AG04450 (cell line): ENCODE measurements around the gene RPL12. TPM values are rescaled to one million over a fixed set of nuclear protein-coding genes. Genes with fewer than 3 reads are reported as not detected.

Source experiments
- CTCF ChIA-PET: fragments of 300-600, 350-600 bp; formaldehyde crosslinking; extraction: SDS; loops from one replicate; lab custom pipeline; 2022; ENCODE audit warnings: antibody characterized with exemption, inconsistent platforms; lab: Charles Lee
- POLR2A ChIA-PET: fragments of 350-600 bp; formaldehyde crosslinking; extraction: SDS; loops from one replicate; lab custom pipeline; 2021; ENCODE audit warnings: antibody characterized with exemption, inconsistent platforms; lab: Yijun Ruan, JAX
- DNase-seq: peaks from one replicate; pipeline ENCODE4 v3.0.0-alpha.2; 2011; ENCODE audit warnings: low read depth, low spot score
- H3K27ac ChIP-seq: one replicate; pipeline ENCODE4 v1.5.1; 2012; ENCODE audit warnings: low read depth, low read length, control low read depth
- H3K27me3 ChIP-seq: one replicate; pipeline ENCODE4 v1.6.0; 2012; ENCODE audit warnings: low read length; ENCODE audit not compliant: control insufficient read depth, insufficient read depth
- H3K4me3 ChIP-seq: 2 replicates; pipeline ENCODE4 v1.5.1; 2011; ENCODE audit warnings: mild to moderate bottlenecking, low read depth, low read length, control low read depth
- H3K9me3 ChIP-seq: 2 replicates; pipeline ENCODE4 v1.5.1; 2012; ENCODE audit warnings: low read length; ENCODE audit not compliant: control insufficient read depth, insufficient read depth
- CTCF ChIP-seq: IDR thresholded peaks from 2 replicates; pipeline ENCODE4 v1.5.1; 2011; ENCODE audit warnings: low read depth, low read length, control low read depth, inconsistent platforms
- polyA plus RNA-seq: library from polyadenylated mRNA; depleted of rRNA; stranded (reverse); fragments of >200 nt; gene quantifications from 2 replicates; pipeline ENCODE4 v1.2.3, GENCODE V29; 2011

Gene RPL12
- polyA plus RNA-seq, 1 experiment: 2,379 TPM

GRCh38 chr9:127446713-127447415 lies 4.3 kb downstream of the RPL12 start:
- no peak for DNase-seq
- no peak for TF ChIP-seq CTCF
- POLR2A ChIA-PET: interaction anchor here (0.7 kb wide), 1 partner anchor 417 kb away, joined by 3 read pairs; no protein-coding TSS in a partner anchor
- H3K27me3 ChIP-seq: no peaks in the 10 kb centered on the region
- CTCF ChIA-PET: no interaction called here
- H3K27ac ChIP-seq: peak overlapping the region; percentile 52
- no peak overlapping the region for H3K4me3 ChIP-seq
- peaks cover 45% of the 10 kb centered on the region for H3K9me3 ChIP-seq

GRCh38 chr9:127445851-127446712 lies 5.1 kb downstream of the RPL12 start:
- H3K4me3 ChIP-seq: no peak overlapping the region
- H3K27me3 ChIP-seq: no peaks in the 10 kb centered on the region
- ChIA-PET CTCF (no interaction called here), POLR2A (interaction anchor here (0.6 kb wide), 1 partner anchor 168 kb away, joined by 3 read pairs; no protein-coding TSS in a partner anchor)
- TF ChIP-seq CTCF: no peak
- peak overlapping the region; percentile 0 for H3K27ac ChIP-seq
- no peak for DNase-seq
- peaks cover 45% of the 10 kb centered on the region for H3K9me3 ChIP-seq

DNA sequence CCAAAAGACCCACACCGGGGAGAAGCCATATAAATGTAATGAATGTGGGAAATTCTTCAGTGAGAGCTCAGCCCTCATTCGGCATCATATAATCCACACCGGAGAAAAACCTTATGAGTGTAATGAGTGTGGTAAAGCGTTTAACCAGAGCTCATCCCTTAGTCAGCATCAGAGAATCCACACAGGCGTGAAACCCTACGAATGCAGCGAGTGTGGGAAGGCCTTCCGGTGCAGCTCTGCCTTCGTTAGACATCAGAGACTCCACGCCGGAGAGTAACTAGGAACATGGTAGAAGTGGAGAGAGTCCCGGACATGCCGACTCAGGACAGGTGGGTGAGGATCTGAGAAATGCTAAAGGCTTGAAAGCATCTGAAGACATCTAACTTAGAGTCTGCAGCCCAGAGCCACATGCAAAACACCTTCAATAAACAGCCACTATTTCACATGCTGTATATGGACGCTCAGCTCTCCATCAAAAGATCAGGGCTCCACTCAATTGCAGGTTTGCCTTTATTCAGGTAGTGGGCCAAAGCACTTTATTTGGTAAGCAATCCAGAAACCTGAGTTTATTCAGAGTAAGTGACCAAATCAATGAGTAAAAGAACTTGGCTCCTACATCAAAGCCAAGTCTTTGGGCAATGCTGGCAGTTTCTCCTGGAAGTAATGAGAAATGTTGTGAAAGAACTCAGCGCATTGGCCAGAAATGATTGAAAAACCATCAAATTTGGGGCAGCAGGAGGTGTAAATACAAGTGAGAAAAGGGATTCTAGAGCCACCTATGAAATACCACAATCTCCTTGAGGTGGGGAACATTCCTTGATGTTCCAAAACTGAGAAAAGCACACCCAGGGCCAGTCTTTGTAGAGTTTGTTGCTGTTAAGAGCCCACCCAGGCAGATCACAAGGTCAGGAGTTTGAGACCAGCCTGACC lies 6.0 kb downstream of the RPL12 start:
- ChIA-PET POLR2A (no interaction called here), CTCF (no interaction called here)
- no peak for TF ChIP-seq CTCF
- peaks cover 41% of the 10 kb centered on the region for H3K9me3 ChIP-seq
- no peak for DNase-seq
- H3K27me3 ChIP-seq: no peaks in the 10 kb centered on the region
- H3K27ac ChIP-seq: no peak overlapping the region
- no peak overlapping the region for H3K4me3 ChIP-seq

DNA sequence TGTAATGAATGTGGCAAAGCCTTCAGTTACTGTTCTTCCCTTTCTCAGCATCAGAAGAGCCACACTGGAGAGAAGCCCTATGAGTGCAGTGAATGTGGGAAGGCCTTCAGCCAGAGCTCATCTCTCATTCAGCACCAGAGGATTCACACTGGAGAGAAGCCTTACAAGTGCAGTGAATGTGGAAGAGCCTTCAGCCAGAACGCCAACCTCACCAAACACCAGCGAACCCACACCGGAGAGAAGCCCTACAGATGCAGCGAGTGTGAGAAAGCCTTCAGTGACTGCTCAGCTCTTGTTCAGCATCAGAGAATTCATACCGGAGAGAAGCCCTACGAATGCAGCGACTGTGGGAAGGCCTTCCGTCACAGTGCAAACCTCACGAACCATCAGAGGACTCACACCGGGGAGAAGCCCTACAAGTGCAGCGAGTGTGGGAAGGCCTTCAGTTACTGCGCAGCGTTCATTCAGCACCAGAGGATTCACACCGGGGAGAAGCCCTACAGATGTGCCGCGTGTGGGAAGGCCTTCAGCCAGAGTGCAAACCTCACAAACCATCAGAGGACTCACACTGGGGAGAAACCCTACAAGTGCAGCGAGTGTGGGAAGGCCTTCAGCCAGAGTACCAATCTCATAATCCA lies 6.8 kb downstream of the RPL12 start:
- peak overlapping the region; percentile 39 for H3K27ac ChIP-seq
- DNase-seq: no peak
- no peaks in the 10 kb centered on the region for H3K27me3 ChIP-seq
- TF ChIP-seq CTCF: no peak
- H3K4me3 ChIP-seq: no peak overlapping the region
- peaks cover 41% of the 10 kb centered on the region for H3K9me3 ChIP-seq
- ChIA-PET POLR2A (interaction anchor here (0.7 to 2.2 kb wide), 4 partner anchors 11 to 454 kb away, joined by 3 to 8 read pairs (median 5); partner anchors contain the start of genes SLC2A8 and ZNF79), CTCF (no interaction called here)
